Body of pancreas (tissue), 4 donors: ENCODE measurements around the gene SRSF1. TPM values are rescaled to one million over a fixed set of nuclear protein-coding genes. Genes with fewer than 3 reads are reported as not detected.

ENCODE experiments used
- ATAC-seq: fragments of 150-250 bp; one replicate; pipeline ENCODE4 v1.9.1; 2016
- DNase-seq, 4 donors: peaks; one replicate each; pipeline ENCODE4 v3.0.0-alpha.2; 2019
- H3K27ac ChIP-seq, 4 donors: fragments of 200-600 bp; sonication (generic); 1 replicate in 3 of 4; 2 replicates in 1 of 4; pipeline versions ENCODE4 v1.5.1 to v1.6.1; 2016 to 2019; ENCODE audit warnings: mild to moderate bottlenecking in 1 of 4, mixed read lengths in 1 of 4, moderate library complexity in 1 of 4
- H3K27me3 ChIP-seq, 2 donors: fragments of 200-600 bp; sonication (generic); one replicate each; pipeline ENCODE4 v1.6.0; 2016; ENCODE audit warnings: mild to moderate bottlenecking in 1 of 2
- H3K36me3 ChIP-seq, 2 donors: fragments of 200-600 bp; sonication (generic); replicated peaks in 1 of 2; 2 replicates each; pipeline ENCODE4 v1.5.1; 2016; ENCODE audit warnings: low read depth in 2 of 2; ENCODE audit not compliant: insufficient read depth in 1 of 2
- H3K4me1 ChIP-seq: fragments of 200-600 bp; sonication (generic); one replicate; pipeline ENCODE4 v1.6.0; 2016
- H3K4me3 ChIP-seq, 2 donors: fragments of 200-600 bp; sonication (generic); 1 replicate in 1 of 2; 2 replicates in 1 of 2; pipeline ENCODE4 v1.5.1; 2016 to 2019
- H3K9me3 ChIP-seq, 3 donors: fragments of 200-600 bp; sonication (generic); 1 replicate in 2 of 3; 2 replicates in 1 of 3; pipeline ENCODE4 v1.5.1; 2016
- POLR2A ChIP-seq, 3 donors: fragments of 450-650 bp; IDR thresholded peaks; one replicate each; pipeline ENCODE4 v1.6.1; 2016; ENCODE audit warnings: antibody characterized with exemption in 3 of 3, mild to moderate bottlenecking in 2 of 3
- WGBS, 2 donors: methylation state at CpG; one replicate each; pipeline ENCODE4 v1.1.5; 2017; 5-methylcytosine and 5-hydroxymethylcytosine counted together
- intact Hi-C: fragments of 100-400 bp; cut with DNase I; formaldehyde crosslinking; loops from one replicate; pipeline ENCODE4 v1.15.1; 2023
- total RNA-seq, 2 donors: library from RNA; depleted of rRNA; stranded (reverse); fragments of >200 nt; gene quantifications; one replicate each; pipeline ENCODE4 v1.1.0, GENCODE V29; 2016
- TF ChIP-seq, protein P1 (sequence below), 7 experiments: fragments of 450-650 bp in 4 of 7; fragments of 200-600 bp in 3 of 7; sonication (generic) in 3 of 7; IDR thresholded peaks; one replicate each; pipeline ENCODE4 v1.5.1; 2016 to 2019; ENCODE audit warnings: antibody characterized with exemption in 7 of 7

The SRSF1 gene
- total RNA-seq, 2 donors from 2014 or later: 76.0 to 139 TPM

DNA sequence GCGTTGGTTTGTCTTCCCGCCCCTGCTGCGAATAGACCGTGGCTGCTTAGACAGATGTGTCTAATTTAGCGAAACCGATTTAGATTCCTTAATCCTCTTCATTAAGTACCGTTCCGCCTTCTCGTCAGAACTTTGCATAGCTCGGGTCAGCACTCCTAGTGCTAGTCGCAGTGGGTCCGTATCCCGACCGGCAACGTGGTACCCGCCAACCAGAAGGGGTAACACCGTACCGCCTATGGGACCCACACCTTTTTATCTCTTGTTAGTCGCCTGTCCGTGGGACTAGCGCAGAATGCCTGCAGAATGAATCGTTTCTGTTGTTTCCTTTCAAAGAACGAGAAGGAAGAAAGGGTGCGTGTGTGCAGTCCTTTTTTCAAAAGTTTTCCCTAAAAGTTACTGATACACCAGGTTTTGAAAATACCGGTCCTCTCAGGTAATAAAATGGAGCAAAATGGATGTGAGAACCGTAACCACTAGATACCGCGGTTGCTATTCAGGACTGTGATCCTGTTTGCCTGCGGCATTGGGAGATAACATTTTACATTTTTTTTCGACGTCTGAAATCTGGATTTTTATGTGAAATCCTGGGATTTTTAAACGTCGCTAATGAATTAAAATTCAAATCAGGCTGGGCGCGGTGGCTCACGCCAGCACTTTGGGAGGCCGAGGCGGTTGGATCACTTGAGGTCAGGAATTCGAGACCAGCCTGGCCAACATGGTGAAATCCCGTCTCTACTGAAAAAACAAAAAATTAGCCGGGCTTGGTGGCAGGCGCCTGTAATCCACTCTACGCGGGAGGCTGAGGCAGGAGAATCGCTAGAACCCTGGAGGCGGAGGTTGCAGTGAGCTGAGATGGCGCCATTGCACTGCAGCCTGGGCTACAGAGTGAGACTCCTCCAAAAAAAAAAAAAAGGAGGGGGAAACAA lies 998 bp upstream of the SRSF1 start:
- no peak for ATAC-seq
- WGBS, 2 donors: 21 to 22% methylated on average over 46 to 47 of the region's 47 CpGs
- Histone ChIP-seq H3K9me3 (no peaks in the 10 kb centered on the region), H3K4me1 (peaks cover 36% of the 10 kb centered on the region), H3K4me3 (peak overlapping the region in 1 of 2 donors; percentile 86), H3K27ac (peak overlapping the region; percentile 93 to 97 (median 96)), H3K27me3 (no peaks in the 10 kb centered on the region), H3K36me3 (peaks cover 0 to 5% of the 10 kb centered on the region in 2 donors)
- DNase-seq: no peak
- no peak for TF ChIP-seq POLR2A (IDR thresholded peaks at IDR 0.05)
- TF ChIP-seq, protein P1, sequence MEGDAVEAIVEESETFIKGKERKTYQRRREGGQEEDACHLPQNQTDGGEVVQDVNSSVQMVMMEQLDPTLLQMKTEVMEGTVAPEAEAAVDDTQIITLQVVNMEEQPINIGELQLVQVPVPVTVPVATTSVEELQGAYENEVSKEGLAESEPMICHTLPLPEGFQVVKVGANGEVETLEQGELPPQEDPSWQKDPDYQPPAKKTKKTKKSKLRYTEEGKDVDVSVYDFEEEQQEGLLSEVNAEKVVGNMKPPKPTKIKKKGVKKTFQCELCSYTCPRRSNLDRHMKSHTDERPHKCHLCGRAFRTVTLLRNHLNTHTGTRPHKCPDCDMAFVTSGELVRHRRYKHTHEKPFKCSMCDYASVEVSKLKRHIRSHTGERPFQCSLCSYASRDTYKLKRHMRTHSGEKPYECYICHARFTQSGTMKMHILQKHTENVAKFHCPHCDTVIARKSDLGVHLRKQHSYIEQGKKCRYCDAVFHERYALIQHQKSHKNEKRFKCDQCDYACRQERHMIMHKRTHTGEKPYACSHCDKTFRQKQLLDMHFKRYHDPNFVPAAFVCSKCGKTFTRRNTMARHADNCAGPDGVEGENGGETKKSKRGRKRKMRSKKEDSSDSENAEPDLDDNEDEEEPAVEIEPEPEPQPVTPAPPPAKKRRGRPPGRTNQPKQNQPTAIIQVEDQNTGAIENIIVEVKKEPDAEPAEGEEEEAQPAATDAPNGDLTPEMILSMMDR (IDR thresholded peaks at IDR 0.05): no peak
- intact Hi-C loops: no loop called here

DNA sequence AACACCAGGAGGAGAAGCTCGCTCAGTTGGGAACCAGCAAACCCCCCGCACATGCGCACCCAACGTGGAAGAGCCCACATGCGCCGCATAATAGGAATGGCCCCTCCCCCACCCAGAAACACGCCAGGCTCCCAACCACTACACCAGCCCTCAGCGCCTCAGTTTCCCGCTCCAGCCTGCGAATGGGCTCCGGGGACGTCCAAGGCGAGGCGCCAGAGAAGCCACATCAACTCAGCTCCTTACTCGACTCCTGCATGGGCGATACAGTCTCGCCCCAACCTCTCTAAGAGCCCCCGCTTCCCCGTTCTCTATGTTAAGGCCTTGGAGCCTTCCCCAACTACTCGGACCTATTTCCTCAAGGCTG lies 504 bp downstream of the SRSF1 start:
- ATAC-seq (peak; percentile 43), DNase-seq (peak; percentile 70 to 85 (median 78))
- Histone ChIP-seq H3K4me1 (peaks cover 47% of the 10 kb centered on the region), H3K36me3 (peaks cover 0 to 8% of the 10 kb centered on the region in 2 donors), H3K27ac (peak overlapping the region; percentile 93 to 97 (median 96)), H3K4me3 (peak overlapping the region; percentile 86 to 95), H3K9me3 (no peaks in the 10 kb centered on the region), H3K27me3 (no peaks in the 10 kb centered on the region)
- TF ChIP-seq, protein P1 (IDR thresholded peaks at IDR 0.05): no peak
- TF ChIP-seq POLR2A (IDR thresholded peaks at IDR 0.05): no peak
- WGBS, 2 donors: 0% methylated on average over 8 to 20 of the region's 20 CpGs
- intact Hi-C loops: no loop called here

DNA sequence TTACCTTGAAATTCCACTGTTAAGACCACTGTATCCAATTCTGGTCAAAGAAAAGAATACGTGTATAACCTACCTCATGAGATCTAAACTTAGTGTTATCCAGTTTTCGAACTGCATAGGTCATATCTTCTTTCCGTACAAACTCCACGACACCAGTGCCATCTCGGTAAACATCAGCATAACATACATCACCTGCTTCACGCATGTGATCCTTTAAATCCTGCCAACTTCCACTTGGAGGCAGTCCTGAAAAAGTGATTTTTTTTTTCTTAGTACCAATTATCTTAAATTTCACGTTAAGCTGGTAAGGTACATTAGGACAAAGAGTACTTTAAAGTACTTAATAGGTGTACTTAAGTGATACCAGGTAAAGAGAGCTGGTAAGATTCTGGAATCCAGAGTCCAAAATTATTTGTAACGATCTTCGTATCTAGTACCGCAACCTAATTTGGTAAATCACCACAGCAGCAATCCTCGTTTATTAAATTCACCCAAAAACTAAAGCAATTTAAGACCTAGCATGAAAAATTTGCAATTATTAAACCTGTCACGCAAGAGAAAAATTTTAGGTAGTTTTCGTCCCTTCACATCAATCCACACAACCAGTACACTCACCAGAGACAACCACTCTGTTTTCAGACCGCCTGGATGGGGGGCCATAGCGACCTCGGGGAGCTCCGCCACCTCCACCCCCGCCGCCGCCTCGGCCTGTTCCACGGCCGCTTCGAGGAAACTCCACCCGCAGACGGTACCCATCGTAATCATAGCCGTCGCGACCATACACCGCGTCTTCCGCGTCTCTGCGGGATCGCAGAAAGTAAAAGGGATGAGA lies 1.1 kb downstream of the SRSF1 start:
- intact Hi-C loops: no loop called here
- H3K4me3 ChIP-seq: peak overlapping the region; percentile 86 to 95
- no peaks in the 10 kb centered on the region for H3K27me3 ChIP-seq
- H3K9me3 ChIP-seq: no peaks in the 10 kb centered on the region
- peaks cover 47% of the 10 kb centered on the region for H3K4me1 ChIP-seq
- peaks cover 0 to 8% of the 10 kb centered on the region in 2 donors for H3K36me3 ChIP-seq
- no peak for ATAC-seq
- peak overlapping the region; percentile 93 to 97 (median 96) for H3K27ac ChIP-seq
- WGBS, 2 donors: 1 to 3% methylated on average over 36 of the region's 36 CpGs
- no peak for DNase-seq
- TF ChIP-seq, protein P1 (IDR thresholded peaks at IDR 0.05): no peak

DNA sequence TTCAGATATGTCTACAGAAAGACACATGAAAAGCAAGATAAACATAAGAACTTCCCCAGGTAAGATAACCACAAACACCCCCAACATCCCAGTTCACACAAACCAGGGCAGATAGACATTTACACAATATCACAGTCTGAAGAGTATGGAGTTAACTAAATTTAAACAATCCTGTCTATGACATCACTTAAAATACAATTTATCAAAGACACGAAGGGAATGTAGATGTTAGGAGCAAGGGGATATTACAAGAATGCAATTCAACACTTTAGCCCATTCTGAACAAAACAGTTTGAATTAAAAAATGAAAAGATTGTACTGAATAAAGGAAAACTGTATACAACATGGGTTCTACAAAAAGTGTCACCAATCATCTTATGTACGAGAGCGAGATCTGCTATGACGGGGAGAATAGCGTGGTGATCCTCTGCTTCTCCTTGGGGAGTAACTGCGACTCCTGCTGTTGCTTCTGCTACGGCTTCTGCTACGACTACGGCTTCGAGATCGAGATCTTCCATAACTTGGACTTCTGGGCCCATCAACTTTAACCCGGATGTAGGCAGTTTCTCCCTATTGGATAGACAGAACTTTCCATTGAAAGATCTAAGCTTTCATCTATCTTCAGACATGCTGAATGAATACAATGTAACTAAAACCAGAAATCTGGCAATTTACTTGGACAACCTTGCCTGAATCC lies 1.9 kb downstream of the SRSF1 start:
- Histone ChIP-seq H3K36me3 (peaks cover 0 to 8% of the 10 kb centered on the region in 2 donors), H3K4me3 (no peak overlapping the region), H3K27ac (no peak overlapping the region), H3K4me1 (peaks cover 47% of the 10 kb centered on the region), H3K9me3 (no peaks in the 10 kb centered on the region), H3K27me3 (no peaks in the 10 kb centered on the region)
- DNase-seq (no peak), ATAC-seq (no peak)
- intact Hi-C loops: no loop called here
- WGBS, 2 donors: 13 to 19% methylated on average over 12 of the region's 12 CpGs
- TF ChIP-seq, protein P1 (IDR thresholded peaks at IDR 0.05): no peak
- no peak for TF ChIP-seq POLR2A (IDR thresholded peaks at IDR 0.05)
